GM19023 (cell line): ENCODE results near the gene PPP1R13L.
"Not testable (repeated sequence)": the region's sequence is repeated elsewhere in the genome, so short reads cannot be mapped to it uniquely, and the experiment has no call there.

Source experiments
- ATAC-seq: cut with Tn5 transposase; IDR thresholded peaks from one replicate; pipeline ENCODE4 v1.9.1; 2021; ENCODE audit warnings: mild to moderate bottlenecking, moderate library complexity; ENCODE audit not compliant: unreplicated experiment

The PPP1R13L gene

GRCh38 chr19:45431008-45431407, 26.1 kb upstream of the PPP1R13L start:
- not testable (repeated sequence) for ATAC-seq

DNA sequence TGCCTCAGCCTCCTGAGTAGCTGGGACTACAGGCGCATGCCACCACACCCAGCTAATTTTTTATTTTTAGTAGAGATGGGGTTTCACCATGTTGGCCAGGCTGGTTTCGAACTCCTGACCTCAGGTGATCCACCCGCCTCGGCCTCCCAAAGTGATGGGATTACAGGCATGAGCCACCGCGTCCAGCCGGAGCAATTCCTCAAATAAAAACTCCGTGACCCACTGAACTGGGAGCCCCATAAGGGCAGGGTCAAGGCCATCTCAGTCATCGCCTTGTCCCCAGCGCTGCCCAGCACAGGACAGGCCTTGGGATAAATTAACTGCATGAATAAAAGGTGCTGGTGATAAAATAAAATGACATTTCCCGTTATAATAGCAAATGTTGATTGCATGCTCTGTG, 25.0 kb upstream of the PPP1R13L start:
- ATAC-seq: not testable (repeated sequence)

- ATAC-seq: no peak
Measured at GRCh38 chr19:45428384-45429231, 23.7 kb upstream of the PPP1R13L start.

GRCh38 chr19:45424191-45425058, 19.6 kb upstream of the PPP1R13L start:
- ATAC-seq: no peak

DNA sequence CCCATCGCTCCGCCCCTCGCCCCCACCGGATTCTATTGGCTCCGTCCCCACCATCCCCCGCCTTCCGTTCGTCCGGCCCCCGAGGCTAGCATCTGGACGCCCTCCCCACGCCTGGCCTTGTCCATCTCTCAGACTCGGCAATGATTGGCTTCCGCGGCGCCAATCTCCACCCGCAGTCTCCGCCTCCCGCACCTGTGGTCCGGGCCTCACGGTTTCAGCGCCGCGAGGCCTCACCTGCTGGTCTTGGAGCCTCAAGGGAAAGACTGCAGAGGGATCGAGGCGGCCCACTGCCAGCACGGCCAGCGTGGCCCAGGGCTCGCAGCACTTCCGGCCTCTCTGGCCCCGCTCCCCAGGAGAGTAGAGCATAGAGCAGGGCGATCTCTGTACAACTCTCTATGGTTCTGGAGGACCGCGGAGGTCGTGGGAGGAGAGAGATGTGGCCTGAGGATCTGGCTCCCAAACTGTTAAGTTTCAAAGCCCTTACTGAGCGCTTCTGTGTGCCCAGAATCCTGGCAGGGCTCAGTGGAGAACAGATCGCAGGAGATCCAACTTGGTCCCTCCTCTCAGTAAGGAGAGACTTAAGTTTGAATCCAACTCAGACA, 18.8 kb upstream of the PPP1R13L start, which contains the start of gene ERCC1:
Gene ERCC1, minus strand, starts transcription at position 329 of the 602 bp plus-strand sequence. CDS start 543 bp downstream, outside the sequence.
- ATAC-seq: peak; percentile 65

DNA sequence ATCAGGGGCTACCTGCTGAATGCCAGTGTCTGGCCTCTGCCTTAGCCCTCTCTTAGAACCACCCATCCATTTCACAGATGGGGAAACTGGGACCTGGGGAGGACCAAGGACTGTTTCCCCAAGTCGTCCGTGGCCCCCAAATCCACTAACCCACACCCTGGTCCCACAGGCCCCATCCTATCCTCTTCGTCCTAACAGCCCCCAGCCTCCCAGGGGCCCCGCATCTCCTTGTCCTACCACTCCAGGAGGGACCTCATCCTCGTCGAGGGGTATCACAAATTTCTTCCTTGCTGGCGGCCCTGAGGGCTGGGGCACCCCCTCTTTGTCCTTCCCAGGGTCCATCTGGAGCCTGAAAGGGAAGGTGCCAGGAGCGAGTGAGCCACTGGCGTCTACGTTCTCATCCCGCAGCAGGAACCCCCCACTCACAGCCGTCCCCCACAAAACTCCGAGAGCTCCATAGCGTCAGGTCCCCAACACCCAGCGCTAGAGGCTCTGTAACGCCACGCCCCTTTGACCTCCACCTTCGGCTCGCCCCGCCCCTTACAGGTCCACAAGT, 18.2 kb upstream of the PPP1R13L start:
- no peak for ATAC-seq

GRCh38 chr19:45421947-45422498, 17.2 kb upstream of the PPP1R13L start:
- no peak for ATAC-seq

GRCh38 chr19:45420871-45421270, 16.0 kb upstream of the PPP1R13L start:
- ATAC-seq: no peak

DNA sequence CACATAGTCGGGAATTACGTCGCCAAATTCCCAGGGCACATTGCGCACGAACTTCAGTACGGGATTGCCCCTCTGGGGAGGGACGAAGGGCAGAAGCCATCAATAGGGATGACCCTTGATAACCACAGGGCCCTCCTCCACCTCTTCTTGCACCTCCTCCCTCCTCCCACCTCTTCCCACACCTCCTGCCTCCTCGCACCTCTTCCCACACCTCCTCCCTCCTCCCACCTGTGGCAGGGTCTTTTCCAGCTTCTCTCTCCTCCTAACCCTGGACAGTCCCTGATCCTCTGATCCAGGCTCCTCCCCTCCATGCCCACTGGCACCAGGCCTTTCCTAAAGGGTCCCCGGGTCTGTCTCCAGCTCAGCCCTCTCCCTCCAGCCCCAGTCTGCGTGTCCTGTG, 15.5 kb upstream of the PPP1R13L start:
- ATAC-seq: no peak

DNA sequence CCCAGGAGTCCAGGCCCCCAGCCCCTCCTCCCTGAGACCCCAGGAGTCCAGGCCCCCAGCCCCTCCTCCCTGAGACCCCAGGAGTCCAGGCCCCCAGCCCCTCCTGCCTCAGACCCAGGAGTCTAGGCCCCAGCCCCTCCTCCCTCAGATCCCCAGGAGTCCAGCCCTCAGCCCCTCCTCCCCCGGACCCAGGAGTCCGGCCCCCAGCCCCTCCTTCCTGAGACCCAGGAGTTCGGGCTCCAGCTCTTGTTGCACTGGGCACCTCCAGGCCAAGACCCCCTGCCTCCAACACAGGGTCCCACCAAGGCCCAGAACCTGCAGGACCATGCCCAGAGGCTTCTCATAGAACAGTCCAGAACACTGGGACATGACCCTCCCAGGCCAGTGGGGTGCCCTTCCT, 15.0 kb upstream of the PPP1R13L start:
- no peak for ATAC-seq

DNA sequence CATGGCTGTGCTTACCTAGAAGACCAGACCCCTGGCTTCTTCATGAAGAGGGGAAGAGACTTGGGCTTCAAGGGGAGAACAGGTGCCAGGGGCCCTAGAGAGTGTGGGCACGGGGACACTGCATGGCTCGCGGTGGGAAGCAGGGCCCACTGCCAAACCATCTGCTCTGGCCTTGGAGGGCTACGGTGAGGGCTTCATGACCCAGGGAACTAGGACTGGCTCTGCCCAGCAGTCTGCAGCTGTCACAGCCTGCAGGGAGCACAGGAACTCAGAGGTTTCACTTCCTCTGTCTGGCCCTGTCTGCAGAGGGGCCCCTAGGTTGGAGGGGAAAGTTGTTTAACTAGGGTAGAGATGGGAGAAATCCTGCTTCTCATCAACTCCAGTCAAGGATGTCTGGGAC, 14.5 kb upstream of the PPP1R13L start:
- ATAC-seq: peak; percentile 45

DNA sequence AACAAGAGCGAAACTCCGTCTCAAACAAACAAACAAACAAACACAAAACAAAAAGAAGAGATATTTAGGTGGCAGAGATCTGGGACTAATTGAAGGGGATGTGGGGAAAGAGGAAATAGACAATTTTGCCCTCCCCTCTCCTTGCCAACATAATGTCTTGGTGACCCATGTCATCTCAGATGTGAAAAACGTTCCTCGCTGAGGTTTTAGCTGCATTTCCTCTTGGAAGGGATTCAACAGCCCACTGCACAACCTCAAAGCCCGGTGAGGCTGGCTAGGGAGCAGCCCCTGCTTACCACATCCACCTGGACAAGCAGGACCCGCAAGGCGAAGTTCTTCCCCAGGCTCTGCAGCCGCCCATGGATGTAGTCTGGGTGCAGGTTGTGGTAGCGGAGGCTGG, 13.9 kb upstream of the PPP1R13L start:
- no peak for ATAC-seq

DNA sequence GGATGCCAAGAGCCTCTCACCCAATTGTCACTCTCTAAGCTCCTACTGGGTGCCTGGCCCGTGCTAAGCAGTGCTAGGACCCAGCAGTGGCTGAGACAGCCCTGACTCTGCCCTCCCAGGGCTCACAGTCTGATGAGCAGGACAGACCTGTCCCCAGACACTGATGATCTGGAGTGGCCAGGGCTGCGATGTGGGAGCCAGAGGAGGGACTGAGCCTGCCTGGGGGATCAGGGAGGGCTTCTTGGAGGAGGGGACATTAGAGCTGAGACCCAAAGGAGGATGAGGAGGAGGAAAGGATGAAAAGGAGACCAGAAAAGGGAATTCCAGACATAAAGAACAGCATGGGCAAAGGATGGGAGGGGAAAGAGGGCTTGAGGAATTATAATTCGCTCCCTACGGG, 12.3 kb upstream of the PPP1R13L start:
- ATAC-seq: no peak

DNA sequence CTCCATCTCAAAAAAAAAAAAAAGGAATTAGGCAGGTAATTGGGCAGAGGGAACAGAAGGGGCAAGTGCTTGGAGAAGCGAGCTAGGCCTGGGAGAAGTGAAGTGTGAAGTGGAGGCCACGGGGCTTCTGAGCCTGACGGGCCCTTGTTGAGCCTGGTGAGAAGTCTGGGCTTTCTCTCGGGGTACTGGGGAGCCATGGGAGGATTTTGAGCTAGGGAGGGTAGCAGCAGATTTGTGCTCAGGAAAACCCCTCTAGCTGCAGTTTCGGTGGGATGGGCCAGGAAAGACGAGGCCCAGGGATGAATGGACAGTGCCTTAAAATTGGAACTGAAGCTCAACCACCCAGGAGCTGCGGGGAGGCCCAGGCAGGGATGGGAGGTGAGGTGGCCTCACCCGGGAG, 9.6 kb upstream of the PPP1R13L start:
- ATAC-seq: no peak

GRCh38 chr19:45413497-45413896, 8.6 kb upstream of the PPP1R13L start:
- no peak for ATAC-seq

DNA sequence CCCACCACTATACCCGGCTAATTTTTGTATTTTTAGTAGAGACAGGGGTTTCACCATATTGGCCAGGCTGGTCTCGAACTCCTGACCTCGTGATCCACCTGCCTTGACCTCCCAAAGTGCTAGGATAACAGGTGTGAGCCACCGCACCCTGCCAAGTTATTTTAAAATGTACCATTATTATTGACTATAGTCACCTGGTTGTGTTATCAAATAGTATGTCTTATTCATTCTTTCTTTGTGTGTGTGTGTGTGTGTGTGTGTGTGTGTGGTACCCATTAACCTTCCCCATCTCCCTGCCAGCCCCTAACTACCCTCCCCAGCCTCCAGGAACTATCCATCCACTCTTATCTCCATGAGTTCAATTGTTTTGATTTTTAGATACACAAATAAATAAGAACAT, 5.5 kb upstream of the PPP1R13L start:
- not testable (repeated sequence) for ATAC-seq

DNA sequence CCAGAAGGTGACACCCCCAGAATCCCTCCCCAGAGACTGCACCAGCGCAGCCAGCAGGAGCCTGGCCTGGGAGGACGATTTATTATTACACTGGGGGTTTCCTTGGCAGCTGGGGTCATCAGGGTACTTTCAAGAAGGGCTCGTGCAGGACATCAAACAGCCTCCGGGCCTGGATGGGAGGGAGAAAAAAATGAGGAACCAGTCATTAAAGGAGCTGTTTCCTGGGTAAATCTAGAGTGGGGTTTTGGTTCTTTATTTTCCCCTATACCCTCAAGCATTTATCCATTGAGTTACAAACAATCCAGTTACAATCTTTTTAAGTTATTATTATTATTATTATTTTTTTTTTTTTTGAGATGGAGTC, 4.7 kb upstream of the PPP1R13L start:
- no peak for ATAC-seq

- ATAC-seq: no peak
Measured at GRCh38 chr19:45408830-45409556, 4.1 kb upstream of the PPP1R13L start.

GRCh38 chr19:45408121-45408520, 3.3 kb upstream of the PPP1R13L start:
- no peak for ATAC-seq

DNA sequence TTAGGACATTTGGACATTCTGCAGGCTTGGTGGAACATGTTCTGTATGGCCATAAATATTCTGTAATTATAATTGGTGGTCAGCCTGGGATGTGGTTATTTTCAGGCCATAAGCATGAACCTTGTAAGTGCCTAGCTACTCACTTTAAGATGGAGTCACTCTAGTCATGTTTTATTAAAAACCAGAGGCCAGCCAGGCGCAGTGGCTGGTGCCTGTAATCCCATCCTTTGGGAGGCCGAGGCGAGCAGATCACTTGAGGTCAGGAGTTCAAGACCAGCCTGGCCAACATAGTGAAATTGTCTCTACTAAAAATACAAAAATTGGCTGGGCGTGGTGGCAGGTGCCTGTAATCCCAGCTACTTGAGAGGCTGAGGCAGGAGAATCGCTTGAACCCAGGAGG, 2.7 kb upstream of the PPP1R13L start:
- not testable (repeated sequence) for ATAC-seq
